Bone marrow (tissue), 2 donors: ENCODE results near the gene QPCT.

Source experiments
- DNase-seq, 2 donors: peaks; one replicate each; lab custom pipeline; 2025; lab: John Stamatoyannopoulos, UW

The QPCT gene

GRCh38 chr2:37324786-37325624 lies 19.4 kb upstream of the QPCT start, which contains the start of gene PRKD3:
PRKD3 (minus strand) TSS chr2:37324833; CDS start chr2:37316524, 8,309 bp downstream.
- peak in 1 of 2 donors; percentile 63 for DNase-seq

GRCh38 chr2:37325625-37326071 lies 18.8 kb upstream of the QPCT start:
- no peak for DNase-seq

GRCh38 chr2:37326285-37326684 lies 18.1 kb upstream of the QPCT start:
- DNase-seq, result no peak

GRCh38 chr2:37326866-37327634 lies 17.4 kb upstream of the QPCT start:
- DNase-seq, result no peak

- DNase-seq, result no peak
Observed at GRCh38 chr2:37330681-37331080, 13.7 kb upstream of the QPCT start.

- DNase-seq, result no peak
Observed at GRCh38 chr2:37332560-37332959, 11.9 kb upstream of the QPCT start.

- DNase-seq, result no peak
Observed at GRCh38 chr2:37333256-37333655, 11.2 kb upstream of the QPCT start.

GRCh38 chr2:37335604-37336003 lies 8.8 kb upstream of the QPCT start:
- no peak for DNase-seq

GRCh38 chr2:37337620-37338280 lies 6.7 kb upstream of the QPCT start:
- DNase-seq, result no peak

- no peak for DNase-seq
Observed at GRCh38 chr2:37338933-37339332, 5.5 kb upstream of the QPCT start.

- DNase-seq, result no peak
Observed at GRCh38 chr2:37340637-37341036, 3.8 kb upstream of the QPCT start.

- no peak for DNase-seq
Observed at GRCh38 chr2:37342591-37343220, 1.7 kb upstream of the QPCT start.

- DNase-seq, result no peak
Observed at GRCh38 chr2:37343537-37344434, 644 bp upstream of the QPCT start.

GRCh38 chr2:37348155-37348554 lies 3.7 kb downstream of the QPCT start:
- DNase-seq, result no peak

GRCh38 chr2:37349231-37349860 lies 4.9 kb downstream of the QPCT start:
- peak in 1 of 2 donors; percentile 30 for DNase-seq

- no peak for DNase-seq
Observed at GRCh38 chr2:37350034-37350433, 5.6 kb downstream of the QPCT start.

- no peak for DNase-seq
Observed at GRCh38 chr2:37354531-37354930, 10.1 kb downstream of the QPCT start.

GRCh38 chr2:37355735-37356134 lies 11.3 kb downstream of the QPCT start:
- DNase-seq, result no peak

GRCh38 chr2:37356299-37356698 lies 11.9 kb downstream of the QPCT start:
- no peak for DNase-seq

- DNase-seq, result no peak
Observed at GRCh38 chr2:37357069-37357468, 12.6 kb downstream of the QPCT start.
